Esophagus muscularis mucosa (tissue), 4 donors: ENCODE measurements around the gene COMTD1. TPM values are rescaled to one million over a fixed set of nuclear protein-coding genes. Genes with fewer than 3 reads are reported as not detected.
"Not testable (repeated sequence)": the region's sequence is repeated elsewhere in the genome, so short reads cannot be mapped to it uniquely, and the experiment has no call there.

Source experiments
- DNase-seq: peaks from one replicate; pipeline ENCODE4 v3.0.0-alpha.2; 2017; ENCODE audit errors: extremely low spot score
- H3K27ac ChIP-seq, 4 donors: fragments of 200-600 bp; sonication (generic); replicated peaks in 1 of 4; 1 replicate in 3 of 4; 2 replicates in 1 of 4; pipeline ENCODE4 v1.5.1; 2016 to 2019; ENCODE audit warnings: mild to moderate bottlenecking in 1 of 4
- H3K27me3 ChIP-seq, 4 donors: fragments of 200-600 bp; sonication (generic); one replicate each; pipeline versions ENCODE4 v1.5.1 to v1.6.0; 2016 to 2019
- H3K36me3 ChIP-seq, 4 donors: fragments of 200-600 bp; sonication (generic); one replicate each; pipeline ENCODE4 v1.5.1; 2016 to 2019
- H3K4me1 ChIP-seq, 4 donors: fragments of 200-600 bp; sonication (generic); one replicate each; pipeline ENCODE4 v1.5.1; 2016 to 2019
- H3K4me3 ChIP-seq, 4 donors: fragments of 200-600 bp; sonication (generic); 1 replicate in 2 of 4; 2 replicates in 2 of 4; pipeline ENCODE4 v1.5.1; 2016 to 2019; ENCODE audit warnings: mild to moderate bottlenecking in 4 of 4, moderate library complexity in 1 of 4
- H3K9me3 ChIP-seq, 4 donors: fragments of 200-600 bp; sonication (generic); 1 replicate in 3 of 4; 2 replicates in 1 of 4; pipeline ENCODE4 v1.5.1; 2016 to 2019
- EP300 ChIP-seq: sonication (generic); formaldehyde crosslinking; IDR thresholded peaks from one replicate; pipeline ENCODE4 v1.6.1; 2017; ENCODE audit warnings: antibody characterized with exemption
- POLR2A ChIP-seq: fragments of 450-650 bp; IDR thresholded peaks from one replicate; pipeline ENCODE4 v1.6.1; 2017; ENCODE audit warnings: antibody characterized with exemption, moderate library complexity, mild to moderate bottlenecking, low read depth
- POLR2AphosphoS5 ChIP-seq, 2 donors: sonication (generic); formaldehyde crosslinking; IDR thresholded peaks; one replicate each; pipeline ENCODE4 v1.6.1; 2017; ENCODE audit warnings: antibody characterized with exemption in 2 of 2
- WGBS: methylation state at CpG from one replicate; pipeline ENCODE4 v1.1.5; 2018; 5-methylcytosine and 5-hydroxymethylcytosine counted together
- intact Hi-C: fragments of 100-400 bp; cut with DNase I; formaldehyde crosslinking; loops from one replicate; pipeline ENCODE4 v1.15.1; 2023
- total RNA-seq, 4 donors: library from RNA; depleted of rRNA; stranded (reverse); fragments of >200 nt; gene quantifications; one replicate each; pipeline versions ENCODE4 v1.1.0 to v1.2.1, GENCODE V29; 2016
- TF ChIP-seq, protein P1 (sequence below), 3 experiments: fragments of 200-600 bp in 2 of 3; fragments of 450-650 bp in 1 of 3; sonication (generic) in 2 of 3; IDR thresholded peaks; one replicate each; pipeline ENCODE4 v1.5.1; 2017 to 2019; ENCODE audit warnings: antibody characterized with exemption in 3 of 3, mild to moderate bottlenecking in 2 of 3, moderate library complexity in 1 of 3

The COMTD1 gene
- total RNA-seq, 4 donors from 2014 or later, result 23.7 to 44.5 (median 28.1) TPM

DNA sequence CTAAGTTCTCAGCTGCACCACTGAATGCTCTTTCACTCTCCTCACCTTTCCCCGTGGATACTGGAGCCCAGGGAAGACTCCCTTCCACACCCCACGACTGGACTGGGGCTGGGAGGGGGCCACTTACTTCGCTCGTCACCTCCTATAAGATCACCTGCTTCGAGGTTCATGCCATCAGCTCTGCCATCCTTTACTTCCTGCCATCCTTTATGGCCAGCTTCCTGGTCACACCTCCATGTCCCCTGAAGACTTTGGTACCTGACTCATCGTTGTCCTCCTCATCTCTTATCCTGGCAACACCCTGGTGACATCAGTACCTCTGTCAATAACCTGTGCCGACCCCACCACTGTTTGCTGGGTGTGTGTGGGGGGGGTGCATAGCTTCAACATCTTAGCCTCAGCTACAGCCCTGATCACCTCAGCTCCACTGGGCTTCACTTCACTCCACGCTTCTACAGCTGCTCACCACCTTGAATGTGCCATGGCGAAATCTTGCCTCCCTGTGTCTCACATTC, 33.9 kb downstream of the COMTD1 start:
- peak overlapping the region in 3 of 4 donors; percentile 69 to 74 (median 70) for H3K27ac ChIP-seq

DNA sequence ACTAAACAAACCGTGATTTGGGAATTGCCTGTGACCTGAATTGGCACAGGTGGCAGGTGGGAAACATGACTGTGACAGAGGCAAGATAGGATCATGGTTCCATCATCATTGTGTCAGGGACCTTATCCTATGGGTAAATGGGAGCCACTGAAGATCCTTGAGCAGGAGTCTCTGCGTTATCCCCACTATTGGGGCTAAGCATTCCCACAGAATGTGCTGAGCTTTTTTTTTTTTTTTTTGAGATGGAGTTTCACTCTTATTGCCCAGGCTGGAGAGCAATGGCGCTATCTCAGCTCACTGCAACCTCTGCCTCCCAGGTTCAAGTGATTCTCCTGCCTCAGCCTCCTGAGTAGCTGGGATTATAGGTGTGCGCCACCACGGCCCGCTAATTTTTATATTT, 35.8 kb downstream of the COMTD1 start:
- DNase-seq, H3K36me3 ChIP-seq, intact Hi-C loops, H3K27me3 ChIP-seq, H3K27ac ChIP-seq, H3K4me3 ChIP-seq, H3K9me3 ChIP-seq: not testable (repeated sequence)
- WGBS, result 96% methylated on average over 6 of the region's 6 CpGs
- H3K4me1 ChIP-seq, result peaks cover 17 to 26% (median 25%) of the 10 kb centered on the region in 4 donors

More for the DNA sequence above, 33.9 kb downstream of the COMTD1 start:
- no peak for TF ChIP-seq POLR2AphosphoS5 (IDR thresholded peaks at IDR 0.05)
- TF ChIP-seq EP300, result no peak
- TF ChIP-seq, protein P1, sequence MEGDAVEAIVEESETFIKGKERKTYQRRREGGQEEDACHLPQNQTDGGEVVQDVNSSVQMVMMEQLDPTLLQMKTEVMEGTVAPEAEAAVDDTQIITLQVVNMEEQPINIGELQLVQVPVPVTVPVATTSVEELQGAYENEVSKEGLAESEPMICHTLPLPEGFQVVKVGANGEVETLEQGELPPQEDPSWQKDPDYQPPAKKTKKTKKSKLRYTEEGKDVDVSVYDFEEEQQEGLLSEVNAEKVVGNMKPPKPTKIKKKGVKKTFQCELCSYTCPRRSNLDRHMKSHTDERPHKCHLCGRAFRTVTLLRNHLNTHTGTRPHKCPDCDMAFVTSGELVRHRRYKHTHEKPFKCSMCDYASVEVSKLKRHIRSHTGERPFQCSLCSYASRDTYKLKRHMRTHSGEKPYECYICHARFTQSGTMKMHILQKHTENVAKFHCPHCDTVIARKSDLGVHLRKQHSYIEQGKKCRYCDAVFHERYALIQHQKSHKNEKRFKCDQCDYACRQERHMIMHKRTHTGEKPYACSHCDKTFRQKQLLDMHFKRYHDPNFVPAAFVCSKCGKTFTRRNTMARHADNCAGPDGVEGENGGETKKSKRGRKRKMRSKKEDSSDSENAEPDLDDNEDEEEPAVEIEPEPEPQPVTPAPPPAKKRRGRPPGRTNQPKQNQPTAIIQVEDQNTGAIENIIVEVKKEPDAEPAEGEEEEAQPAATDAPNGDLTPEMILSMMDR (IDR thresholded peaks at IDR 0.05), result no peak
- TF ChIP-seq POLR2A, result no peak
- Histone ChIP-seq H3K36me3 (no peaks in the 10 kb centered on the region), H3K4me1 (peaks cover 17 to 25% (median 18%) of the 10 kb centered on the region in 4 donors), H3K9me3 (no peaks in the 10 kb centered on the region), H3K4me3 (no peak overlapping the region), H3K27me3 (no peaks in the 10 kb centered on the region)
- intact Hi-C loops, result no loop called here
- no peak for DNase-seq
- 83% methylated on average over 9 of the region's 9 CpGs for WGBS

DNA sequence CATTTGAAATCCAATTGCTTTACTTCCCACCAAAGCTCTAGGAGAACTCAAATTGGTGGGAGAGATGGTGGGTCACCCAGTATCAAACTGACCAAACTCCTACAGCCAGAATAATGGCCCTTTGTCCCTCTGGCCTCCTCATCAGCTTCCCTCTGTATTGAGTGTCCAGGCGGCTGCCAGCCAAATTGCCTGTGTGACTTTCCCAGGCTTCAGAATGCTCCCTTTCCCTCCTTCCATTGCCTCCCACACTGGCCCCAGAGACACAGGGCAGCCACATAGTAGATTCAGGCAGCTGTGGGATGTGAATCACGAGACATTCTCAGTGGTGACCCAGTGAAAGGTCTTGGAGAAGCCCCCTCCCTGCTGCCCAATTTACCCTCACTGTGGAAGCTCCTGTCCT, 37.9 kb downstream of the COMTD1 start:
- 90% methylated on average over 2 of the region's 2 CpGs for WGBS
- no peaks in the 10 kb centered on the region for H3K27me3 ChIP-seq
- DNase-seq, result peak; percentile 29
- no peaks in the 10 kb centered on the region for H3K36me3 ChIP-seq
- no peak for TF ChIP-seq POLR2AphosphoS5 (IDR thresholded peaks at IDR 0.05)
- TF ChIP-seq, protein P1 (IDR thresholded peaks at IDR 0.05), result no peak
- no peak for TF ChIP-seq EP300
- no peak for TF ChIP-seq POLR2A
- H3K9me3 ChIP-seq, result no peaks in the 10 kb centered on the region
- H3K4me3 ChIP-seq, result no peak overlapping the region
- H3K4me1 ChIP-seq, result peaks cover 7 to 25% (median 20%) of the 10 kb centered on the region in 4 donors
- H3K27ac ChIP-seq, result no peak overlapping the region
- intact Hi-C loops, result no loop called here

DNA sequence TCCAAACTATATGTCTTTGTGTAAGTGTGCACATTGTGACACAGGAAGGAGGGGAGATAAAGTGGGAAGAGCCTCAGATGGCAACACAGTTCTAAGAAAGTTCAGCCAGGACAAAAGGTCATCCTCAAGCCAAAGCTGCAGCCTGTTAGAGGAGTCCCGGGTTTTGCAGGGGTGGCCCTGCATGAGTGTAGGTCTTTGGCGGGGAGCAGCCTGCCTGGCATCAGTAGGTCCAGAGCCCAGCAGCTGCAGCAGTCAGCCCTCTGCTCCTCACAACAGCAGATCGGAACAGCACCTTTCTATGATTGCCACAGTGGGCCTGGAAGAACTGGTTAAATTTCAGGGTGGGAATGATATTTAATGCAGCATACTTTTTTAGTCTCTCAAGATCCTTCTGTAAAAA, 38.7 kb downstream of the COMTD1 start:
- Histone ChIP-seq H3K36me3 (no peaks in the 10 kb centered on the region), H3K4me1 (peaks cover 5 to 25% (median 19%) of the 10 kb centered on the region in 4 donors), H3K4me3 (no peak overlapping the region), H3K27ac (no peak overlapping the region), H3K9me3 (no peaks in the 10 kb centered on the region), H3K27me3 (no peaks in the 10 kb centered on the region)
- intact Hi-C loops, result no loop called here
- WGBS, result 100% methylated on average over 2 of the region's 3 CpGs
- no peak for DNase-seq
- TF ChIP-seq, protein P1 (IDR thresholded peaks at IDR 0.05), result no peak
- TF ChIP-seq EP300, result no peak
- TF ChIP-seq POLR2A, result no peak
- TF ChIP-seq POLR2AphosphoS5 (IDR thresholded peaks at IDR 0.05), result no peak

DNA sequence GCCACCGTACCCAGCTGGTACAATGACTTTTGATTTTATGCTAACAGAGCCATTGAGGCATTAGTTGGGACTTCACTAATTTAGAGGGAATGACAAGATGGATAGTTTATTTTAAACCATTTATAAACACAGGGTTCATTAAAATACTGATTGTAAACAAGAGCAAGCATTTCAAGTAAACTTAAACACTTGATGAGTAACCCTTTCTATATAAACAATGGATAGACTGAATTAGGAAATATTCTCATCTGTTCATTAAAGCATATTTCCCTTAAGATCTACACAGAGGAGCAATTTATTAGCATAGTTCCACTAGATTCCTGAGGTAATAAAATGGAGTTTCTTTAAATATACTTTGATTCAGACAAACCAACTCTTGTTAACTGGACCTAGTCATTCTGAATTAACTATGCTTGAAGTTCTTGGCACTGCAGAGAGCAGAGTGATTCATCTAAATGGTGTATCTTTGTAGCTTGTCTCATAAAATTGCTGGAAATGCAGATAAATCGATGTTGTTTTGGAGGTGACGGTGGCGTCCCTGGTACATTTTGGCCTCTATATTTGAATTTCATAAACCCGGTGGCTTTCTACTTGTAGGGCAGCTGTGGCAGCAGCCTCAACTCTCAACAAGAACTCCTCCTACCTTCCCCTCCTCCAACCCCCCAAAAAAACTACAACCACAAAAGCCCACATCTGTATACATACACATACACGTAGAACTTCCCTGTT, 40.6 kb downstream of the COMTD1 start:
- no peaks in the 10 kb centered on the region for H3K36me3 ChIP-seq
- H3K27me3 ChIP-seq, result no peaks in the 10 kb centered on the region
- TF ChIP-seq EP300, result no peak
- TF ChIP-seq POLR2AphosphoS5 (IDR thresholded peaks at IDR 0.05), result no peak
- TF ChIP-seq, protein P1 (IDR thresholded peaks at IDR 0.05), result no peak
- no peak for TF ChIP-seq POLR2A
- no peaks in the 10 kb centered on the region for H3K9me3 ChIP-seq
- no peak overlapping the region for H3K4me3 ChIP-seq
- H3K27ac ChIP-seq, result peak overlapping the region; percentile 10 to 62 (median 38)
- H3K4me1 ChIP-seq, result peaks cover 10 to 37% (median 25%) of the 10 kb centered on the region in 4 donors
- intact Hi-C loops, result no loop called here
- DNase-seq, result peak; percentile 26
- 74% methylated on average over 6 of the region's 6 CpGs for WGBS

DNA sequence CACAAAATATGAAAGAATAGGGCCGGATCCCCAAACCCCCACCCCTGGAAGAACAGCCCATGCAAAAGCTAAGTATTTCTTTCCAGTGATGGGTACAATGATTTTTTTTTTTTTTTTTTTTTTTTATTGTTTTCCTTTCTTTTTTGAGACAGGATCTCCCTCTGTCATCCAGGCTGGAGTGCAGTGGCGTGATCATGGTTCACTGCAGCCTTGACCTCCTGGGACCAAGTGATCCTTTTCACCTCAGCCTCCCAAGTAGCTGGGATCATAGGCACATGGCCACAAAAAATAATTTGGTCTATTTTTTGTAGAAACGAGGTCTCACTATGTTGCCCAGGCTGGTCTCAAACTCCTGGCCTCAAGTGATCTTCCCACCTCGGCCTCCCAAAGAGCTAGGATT, 41.1 kb downstream of the COMTD1 start:
- H3K27me3 ChIP-seq, H3K4me3 ChIP-seq, H3K9me3 ChIP-seq, intact Hi-C loops, H3K36me3 ChIP-seq, DNase-seq: not testable (repeated sequence)
- Histone ChIP-seq H3K27ac (peak overlapping the region in 2 of 4 donors; percentile 10 to 62), H3K4me1 (peaks cover 10 to 37% (median 25%) of the 10 kb centered on the region in 4 donors)
- WGBS, result 97% methylated on average over 4 of the region's 4 CpGs
